ENCODE measurements around the gene MCMBP.
"Not testable (repeated sequence)": the region's sequence is repeated elsewhere in the genome, so short reads cannot be mapped to it uniquely, and the experiment has no call there.

Gene MCMBP

DNA sequence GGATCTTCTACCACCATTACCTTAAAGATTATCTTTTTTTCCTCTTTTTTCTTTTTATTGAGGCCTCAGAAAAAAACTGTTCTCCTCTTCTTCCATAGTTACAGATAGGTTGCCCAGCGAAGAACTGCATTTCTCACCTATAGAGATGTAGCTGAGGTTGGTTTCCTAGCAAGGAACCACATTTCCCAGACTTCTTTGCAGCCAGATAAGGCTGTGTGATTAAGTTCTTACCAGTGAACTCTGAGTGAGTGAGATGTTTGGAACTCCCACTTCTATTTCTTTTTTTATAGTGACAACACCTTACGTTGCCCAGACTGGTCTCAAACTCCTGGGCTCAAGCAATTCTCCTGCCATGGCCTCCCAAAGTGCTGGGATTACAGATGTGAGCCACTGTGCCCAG, 5.9 kb upstream of the MCMBP start:
- Histone ChIP-seq H3K9ac (ENCODE audit: low read length in 2 of 2) (no peak overlapping the region), H3K9me3 (ENCODE audit: control insufficient read depth in 2 of 2, low read length in 2 of 2) (no peaks in the 10 kb centered on the region), H3K27me3 (ENCODE audit: control insufficient read depth in 1 of 2, insufficient read depth in 2 of 2, low read length in 2 of 2) (no peaks in the 10 kb centered on the region), H3K36me3 (ENCODE audit: control insufficient read depth in 2 of 2, insufficient read depth in 2 of 2, low read length in 2 of 2) (no peaks in the 10 kb centered on the region), H3K4me3 (ENCODE audit: low read length in 2 of 2) (no peak overlapping the region), H3K27ac (ENCODE audit: low read length) (no peak overlapping the region), H3K4me1 (ENCODE audit: control insufficient read depth, insufficient read depth, low read length) (no peaks in the 10 kb centered on the region)

DNA sequence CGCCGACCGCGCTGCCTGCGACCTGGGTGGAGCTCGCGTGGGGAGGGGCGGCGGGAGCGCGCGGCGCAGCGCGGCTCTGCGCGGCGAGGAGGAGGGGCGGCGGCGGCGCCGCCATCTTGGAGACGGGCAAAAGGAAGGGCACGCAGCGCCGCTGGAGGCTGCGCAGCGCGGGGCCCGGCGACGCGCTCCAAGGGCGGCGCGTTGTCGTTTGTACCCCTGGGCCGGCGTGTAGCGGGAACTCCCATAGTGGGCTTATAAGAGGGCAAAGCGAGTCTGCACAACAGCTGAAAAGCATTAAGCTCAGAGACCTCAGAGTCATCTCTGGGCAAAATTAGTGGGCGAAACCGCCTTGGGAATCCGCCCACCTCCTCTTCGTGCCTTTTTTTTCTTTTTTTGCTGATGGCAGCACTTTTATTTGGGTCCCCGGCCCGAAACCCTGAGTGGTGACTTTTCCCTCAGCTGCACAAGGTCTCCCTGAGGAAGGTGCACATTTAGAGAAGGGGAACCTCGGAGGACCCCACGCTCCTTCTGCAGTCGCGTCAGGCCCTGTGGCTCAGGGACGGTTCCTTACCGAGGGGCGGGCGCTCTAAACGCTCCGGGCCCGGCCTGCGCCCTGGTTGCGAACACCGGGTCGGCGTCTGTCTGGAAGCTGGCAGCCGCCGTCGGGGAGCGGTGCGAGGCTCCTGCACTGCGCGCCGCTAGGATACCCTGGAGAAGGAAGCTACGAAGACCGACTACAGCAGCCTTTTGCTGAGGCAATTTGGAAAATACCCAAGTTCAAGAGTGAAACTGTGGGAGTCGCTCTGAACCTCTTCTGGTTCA, 428 bp upstream of the MCMBP start:
- Histone ChIP-seq H3K27ac (ENCODE audit: low read length) (peak overlapping the region; percentile 88), H3K4me1 (ENCODE audit: control insufficient read depth, insufficient read depth, low read length) (peaks cover 8% of the 10 kb centered on the region), H3K9ac (ENCODE audit: low read length in 2 of 2) (peak overlapping the region; percentile 82 to 84), H3K9me3 (ENCODE audit: control insufficient read depth in 2 of 2, low read length in 2 of 2) (no peaks in the 10 kb centered on the region), H3K36me3 (ENCODE audit: control insufficient read depth in 2 of 2, insufficient read depth in 2 of 2, low read length in 2 of 2) (no peaks in the 10 kb centered on the region), H3K4me3 (ENCODE audit: low read length in 2 of 2) (peak overlapping the region; percentile 45 to 88), H3K27me3 (ENCODE audit: control insufficient read depth in 1 of 2, insufficient read depth in 2 of 2, low read length in 2 of 2) (no peaks in the 10 kb centered on the region)

DNA sequence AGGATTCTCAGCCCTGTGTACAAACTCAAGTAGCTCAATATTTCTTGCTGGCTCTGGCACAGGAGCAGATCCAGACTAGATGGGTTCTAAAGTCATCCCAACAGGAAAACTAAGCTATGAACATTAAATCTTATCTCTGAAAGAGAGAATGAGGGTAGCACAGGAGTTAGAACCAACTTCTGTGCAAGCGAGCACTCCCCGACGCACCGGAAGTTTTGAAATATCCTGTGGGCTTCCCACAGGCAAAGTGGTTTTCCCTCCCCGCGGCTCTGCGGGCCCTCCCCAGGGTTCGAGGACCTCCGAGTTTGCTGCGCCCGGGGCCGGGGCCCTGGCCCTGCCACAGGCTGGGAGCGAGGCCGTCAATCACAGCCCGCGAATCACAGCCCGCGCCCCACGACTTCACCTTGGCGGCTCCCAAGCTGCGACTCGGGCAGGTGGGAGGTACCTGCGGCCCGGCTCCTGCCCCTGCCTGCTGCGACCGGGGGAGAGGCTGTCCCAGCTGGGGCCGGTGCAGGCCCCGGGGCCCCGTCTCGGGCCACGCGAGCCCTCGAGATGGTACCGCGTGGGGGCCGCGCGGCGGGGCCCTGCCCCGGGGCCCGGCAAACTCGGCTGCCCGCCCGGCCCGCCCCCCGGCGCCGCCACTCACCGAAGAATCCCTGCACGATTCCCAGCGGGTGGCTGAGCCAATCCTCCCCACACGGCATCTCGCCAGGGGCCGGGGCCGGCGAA, 598 bp downstream of the MCMBP start:
- Histone ChIP-seq H3K9ac (ENCODE audit: low read length in 2 of 2) (peak overlapping the region; percentile 72 to 84), H3K36me3 (ENCODE audit: control insufficient read depth in 2 of 2, insufficient read depth in 2 of 2, low read length in 2 of 2) (no peaks in the 10 kb centered on the region), H3K27ac (ENCODE audit: low read length) (no peak overlapping the region), H3K4me3 (ENCODE audit: low read length in 2 of 2) (peak overlapping the region; percentile 45 to 88), H3K27me3 (ENCODE audit: control insufficient read depth in 1 of 2, insufficient read depth in 2 of 2, low read length in 2 of 2) (no peaks in the 10 kb centered on the region), H3K4me1 (ENCODE audit: control insufficient read depth, insufficient read depth, low read length) (peaks cover 8% of the 10 kb centered on the region), H3K9me3 (ENCODE audit: control insufficient read depth in 2 of 2, low read length in 2 of 2) (no peaks in the 10 kb centered on the region)

DNA sequence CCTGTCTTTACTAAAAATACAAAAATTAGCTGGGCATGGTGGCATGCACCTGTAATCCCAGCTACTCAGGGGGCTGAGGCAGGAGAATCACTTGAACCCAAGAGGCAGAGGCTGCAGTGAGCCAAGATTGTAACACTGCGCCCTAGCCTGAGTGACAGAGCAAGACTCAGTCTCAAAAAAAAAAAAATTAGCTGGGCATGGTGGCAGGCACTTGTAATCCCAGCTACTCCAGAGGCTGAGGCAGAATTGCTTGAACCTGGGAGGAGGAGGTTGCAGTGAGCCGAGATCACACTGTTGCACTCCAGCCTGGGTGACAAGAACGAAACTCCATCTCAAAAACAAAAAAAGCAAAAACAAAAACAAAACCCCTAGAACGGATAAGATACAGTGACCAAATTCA, 3.2 kb downstream of the MCMBP start:
- not testable (repeated sequence) for H3K36me3 ChIP-seq (ENCODE audit: control insufficient read depth in 2 of 2, insufficient read depth in 2 of 2, low read length in 2 of 2); H3K4me1 ChIP-seq (ENCODE audit: control insufficient read depth, insufficient read depth, low read length); H3K9ac ChIP-seq (ENCODE audit: low read length in 2 of 2); H3K4me3 ChIP-seq (ENCODE audit: low read length in 2 of 2); H3K27ac ChIP-seq (ENCODE audit: low read length); H3K27me3 ChIP-seq (ENCODE audit: control insufficient read depth in 1 of 2, insufficient read depth in 2 of 2, low read length in 2 of 2); H3K9me3 ChIP-seq (ENCODE audit: control insufficient read depth in 2 of 2, low read length in 2 of 2)

DNA sequence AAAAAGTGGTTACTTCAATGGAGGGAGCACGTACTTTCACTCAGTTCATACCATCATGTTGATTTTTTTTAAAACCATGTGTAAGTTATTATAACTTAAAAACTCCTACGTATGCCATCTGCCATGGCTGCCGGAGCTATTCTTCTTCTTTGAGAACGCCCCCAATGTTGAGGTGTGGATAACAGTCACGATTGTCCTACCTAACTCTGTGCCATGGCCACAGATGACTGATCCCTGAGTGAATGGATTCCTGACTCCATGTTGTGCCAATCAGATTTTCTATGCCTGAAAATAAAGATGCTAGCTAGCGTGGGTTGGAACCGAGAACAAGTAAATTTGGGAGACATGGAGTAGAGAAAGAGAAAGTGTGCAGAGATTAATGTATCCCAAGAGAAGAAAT, 5.3 kb downstream of the MCMBP start:
- Histone ChIP-seq H3K36me3 (ENCODE audit: control insufficient read depth in 2 of 2, insufficient read depth in 2 of 2, low read length in 2 of 2) (no peaks in the 10 kb centered on the region), H3K9ac (ENCODE audit: low read length in 2 of 2) (no peak overlapping the region), H3K9me3 (ENCODE audit: control insufficient read depth in 2 of 2, low read length in 2 of 2) (no peaks in the 10 kb centered on the region), H3K27me3 (ENCODE audit: control insufficient read depth in 1 of 2, insufficient read depth in 2 of 2, low read length in 2 of 2) (no peaks in the 10 kb centered on the region), H3K4me1 (ENCODE audit: control insufficient read depth, insufficient read depth, low read length) (peaks cover 8% of the 10 kb centered on the region), H3K4me3 (ENCODE audit: low read length in 2 of 2) (no peak overlapping the region), H3K27ac (ENCODE audit: low read length) (no peak overlapping the region)

DNA sequence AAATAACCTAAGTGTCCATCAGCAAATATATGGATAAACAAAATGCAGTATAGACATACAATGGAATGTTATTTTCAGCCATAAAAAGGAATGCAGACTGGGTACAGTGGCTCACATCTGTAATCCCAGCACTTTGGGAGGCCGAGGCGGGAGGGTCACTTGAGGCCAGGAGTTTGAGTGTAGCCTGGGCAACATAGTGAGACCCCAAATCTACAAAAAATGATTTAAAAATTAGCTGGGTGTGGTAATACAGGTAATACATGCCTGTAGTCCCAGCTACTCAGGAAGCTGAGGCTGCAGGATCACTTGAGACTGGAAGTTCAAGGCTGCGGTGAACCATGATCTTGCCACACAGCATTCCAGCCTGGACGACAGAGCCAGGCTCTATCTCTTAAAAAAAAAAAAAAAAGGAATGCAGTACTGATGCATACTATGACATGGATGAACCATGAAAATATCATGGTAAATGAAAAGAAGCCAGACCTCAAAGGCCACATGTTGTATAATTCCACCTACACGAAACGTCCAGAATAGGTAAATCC, 6.9 kb downstream of the MCMBP start:
- Histone ChIP-seq H3K4me3 (ENCODE audit: low read length in 2 of 2) (no peak overlapping the region), H3K27me3 (ENCODE audit: control insufficient read depth in 1 of 2, insufficient read depth in 2 of 2, low read length in 2 of 2) (no peaks in the 10 kb centered on the region), H3K27ac (ENCODE audit: low read length) (no peak overlapping the region)

DNA sequence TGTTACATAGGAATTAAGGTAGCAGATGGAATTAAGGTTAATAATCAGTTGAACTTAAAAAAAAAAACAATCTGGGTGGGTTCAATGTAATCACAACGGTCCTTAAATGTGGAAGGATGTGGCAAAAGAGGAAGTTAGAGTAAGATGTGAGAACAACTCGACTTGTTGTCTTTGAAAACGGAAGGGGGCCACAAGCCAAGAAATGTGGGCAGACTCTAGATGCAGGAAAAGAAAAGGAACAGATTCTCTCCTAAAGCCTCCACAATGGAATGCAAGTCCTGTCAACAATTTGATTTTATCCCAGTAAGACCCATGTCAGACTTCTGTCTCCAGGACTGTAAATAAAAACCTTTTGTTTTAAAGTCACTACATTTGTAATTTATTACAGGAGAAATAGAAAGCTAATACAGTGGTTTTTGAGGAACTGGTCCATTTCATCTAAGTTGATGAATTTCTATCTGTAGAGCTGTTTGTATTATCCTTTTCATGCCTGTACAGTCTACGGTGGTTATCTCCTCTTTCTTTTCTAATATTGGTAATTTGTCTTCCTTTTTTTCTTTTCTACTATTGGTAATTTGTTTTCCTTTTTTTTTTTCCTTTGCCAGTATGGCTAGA, 8.6 kb downstream of the MCMBP start:
- no peaks in the 10 kb centered on the region for H3K9me3 ChIP-seq (ENCODE audit: control insufficient read depth in 2 of 2, low read length in 2 of 2)
- H3K27me3 ChIP-seq (ENCODE audit: control insufficient read depth in 1 of 2, insufficient read depth in 2 of 2, low read length in 2 of 2): no peaks in the 10 kb centered on the region
- H3K9ac ChIP-seq (ENCODE audit: low read length in 2 of 2): no peak overlapping the region
- no peak overlapping the region for H3K27ac ChIP-seq (ENCODE audit: low read length)
- H3K4me3 ChIP-seq (ENCODE audit: low read length in 2 of 2): no peak overlapping the region
- H3K4me1 ChIP-seq (ENCODE audit: control insufficient read depth, insufficient read depth, low read length): no peaks in the 10 kb centered on the region
- H3K36me3 ChIP-seq (ENCODE audit: control insufficient read depth in 2 of 2, insufficient read depth in 2 of 2, low read length in 2 of 2): no peaks in the 10 kb centered on the region

More for the DNA sequence above, 6.9 kb downstream of the MCMBP start:
- Histone ChIP-seq H3K4me1 (ENCODE audit: control insufficient read depth, insufficient read depth, low read length) (no peaks in the 10 kb centered on the region), H3K36me3 (ENCODE audit: control insufficient read depth in 2 of 2, insufficient read depth in 2 of 2, low read length in 2 of 2) (no peaks in the 10 kb centered on the region), H3K9ac (ENCODE audit: low read length in 2 of 2) (no peak overlapping the region), H3K9me3 (ENCODE audit: control insufficient read depth in 2 of 2, low read length in 2 of 2) (no peaks in the 10 kb centered on the region)

DNA sequence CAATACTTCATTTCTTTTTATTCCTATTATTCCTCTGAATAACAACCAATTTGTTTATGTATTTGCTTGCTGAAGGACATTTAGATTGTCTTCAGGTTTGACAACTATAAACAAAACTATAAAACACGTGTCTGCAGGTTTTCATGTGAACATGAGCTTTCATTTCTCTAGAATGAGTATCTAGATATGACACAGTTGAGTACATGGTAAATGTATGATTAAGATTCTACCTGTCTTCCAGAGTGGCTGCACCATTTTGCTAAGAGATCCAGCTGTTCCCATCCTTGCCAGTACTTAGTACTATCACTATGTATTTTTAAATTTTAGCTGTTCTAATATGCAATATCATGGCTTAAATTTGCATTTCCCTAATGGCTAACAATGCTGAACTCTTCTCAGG, 10.1 kb downstream of the MCMBP start:
- no peaks in the 10 kb centered on the region for H3K4me1 ChIP-seq (ENCODE audit: control insufficient read depth, insufficient read depth, low read length)
- H3K27ac ChIP-seq (ENCODE audit: low read length): no peak overlapping the region
- H3K27me3 ChIP-seq (ENCODE audit: control insufficient read depth in 1 of 2, insufficient read depth in 2 of 2, low read length in 2 of 2): no peaks in the 10 kb centered on the region
- no peak overlapping the region for H3K4me3 ChIP-seq (ENCODE audit: low read length in 2 of 2)
- no peaks in the 10 kb centered on the region for H3K9me3 ChIP-seq (ENCODE audit: control insufficient read depth in 2 of 2, low read length in 2 of 2)
- H3K9ac ChIP-seq (ENCODE audit: low read length in 2 of 2): no peak overlapping the region
- no peaks in the 10 kb centered on the region for H3K36me3 ChIP-seq (ENCODE audit: control insufficient read depth in 2 of 2, insufficient read depth in 2 of 2, low read length in 2 of 2)

DNA sequence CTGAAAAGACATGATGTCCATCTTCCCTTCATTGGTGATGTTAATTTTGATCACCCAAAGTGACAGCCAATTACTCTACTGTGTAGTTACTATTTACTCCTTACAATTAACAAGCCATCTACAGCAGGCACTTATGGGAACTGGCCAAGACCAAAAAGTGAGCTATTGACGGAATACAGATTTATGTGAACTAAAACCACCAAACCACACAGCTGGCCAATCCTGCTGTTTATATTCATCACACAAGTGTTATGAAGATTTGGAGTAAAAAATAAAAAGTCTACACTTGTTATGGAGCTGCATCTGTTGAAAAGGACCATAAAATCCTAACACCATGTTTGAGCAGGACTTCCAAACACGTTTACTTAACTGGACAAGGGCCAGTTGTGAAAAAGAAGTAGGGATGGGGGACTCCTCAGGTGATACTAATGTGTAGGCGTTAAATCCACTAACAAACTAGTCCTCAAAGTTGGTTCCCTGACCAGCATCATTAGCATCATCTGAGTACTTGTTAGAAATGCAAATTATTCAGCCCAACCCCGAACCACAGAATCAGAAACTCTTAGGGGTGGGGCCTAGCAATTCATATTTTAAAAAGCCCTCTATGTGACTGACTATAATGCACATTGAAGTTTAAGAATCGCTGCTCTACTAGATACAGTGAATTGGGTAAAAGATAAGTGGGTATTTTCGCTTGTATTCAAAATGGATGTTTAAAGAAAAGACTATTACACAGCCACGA, 11.6 kb downstream of the MCMBP start:
- H3K9ac ChIP-seq (ENCODE audit: low read length in 2 of 2): no peak overlapping the region
- H3K9me3 ChIP-seq (ENCODE audit: control insufficient read depth in 2 of 2, low read length in 2 of 2): no peaks in the 10 kb centered on the region
- no peak overlapping the region for H3K27ac ChIP-seq (ENCODE audit: low read length)
- no peaks in the 10 kb centered on the region for H3K27me3 ChIP-seq (ENCODE audit: control insufficient read depth in 1 of 2, insufficient read depth in 2 of 2, low read length in 2 of 2)
- no peak overlapping the region for H3K4me3 ChIP-seq (ENCODE audit: low read length in 2 of 2)
- H3K4me1 ChIP-seq (ENCODE audit: control insufficient read depth, insufficient read depth, low read length): no peaks in the 10 kb centered on the region
- H3K36me3 ChIP-seq (ENCODE audit: control insufficient read depth in 2 of 2, insufficient read depth in 2 of 2, low read length in 2 of 2): peaks cover 0 to 6% of the 10 kb centered on the region in 2 donors
